HepG2 (cell line): Measurements from ENCODE around the gene FUT1. TPM values are rescaled to one million over a fixed set of nuclear protein-coding genes. Genes with fewer than 3 reads are reported as not detected.
A peak's percentile ranks its signal among the peaks of the same experiment; 100 is the strongest.

Experiments
- SETDB1 ChIP-seq: sonication (generic); formaldehyde crosslinking; IDR thresholded peaks from 2 replicates; pipeline ENCODE4 v1.5.1; 2020; ENCODE audit warnings: missing genetic modification reagents, mild to moderate bottlenecking, borderline replicate concordance
- SNAI1 ChIP-seq: sonication (generic); formaldehyde crosslinking; IDR thresholded peaks from 2 replicates; pipeline ENCODE4 v1.5.0; 2020; ENCODE audit warnings: mild to moderate bottlenecking, missing genetic modification reagents, borderline replicate concordance
- SRSF4 ChIP-seq: fragments of 200-400 bp; formaldehyde crosslinking; IDR thresholded peaks from one replicate; pipeline ENCODE4 v1.6.1; 2018; ENCODE audit warnings: mild to moderate bottlenecking, low read depth, low read length, moderate library complexity; ENCODE audit not compliant: poor library complexity, severe bottlenecking
- U2AF1 ChIP-seq: fragments of 200-400 bp; formaldehyde crosslinking; optimal IDR thresholded peaks from 2 replicates; pipeline ENCODE3; 2017; ENCODE audit warnings: mild to moderate bottlenecking, low read depth, low read length
- ZFYVE20 ChIP-seq: sonication (generic); formaldehyde crosslinking; IDR thresholded peaks from 2 replicates; pipeline ENCODE4 v1.8.0; 2023; ENCODE audit warnings: low read depth, mild to moderate bottlenecking, moderate library complexity, missing genetic modification reagents, borderline replicate concordance
- ZMAT3 ChIP-seq: sonication (generic); formaldehyde crosslinking; conservative IDR thresholded peaks from 2 replicates; pipeline ENCODE4 v1.7.0; 2021; ENCODE audit warnings: missing genetic modification reagents
- ZNF234 ChIP-seq: sonication (generic); formaldehyde crosslinking; conservative IDR thresholded peaks from 2 replicates; pipeline ENCODE4 v1.5.1; 2020; ENCODE audit warnings: mild to moderate bottlenecking, missing genetic modification reagents
- ZNF253 ChIP-seq: sonication (generic); formaldehyde crosslinking; IDR thresholded peaks from 2 replicates; pipeline ENCODE4 v1.8.0; 2022; ENCODE audit warnings: mild to moderate bottlenecking, missing genetic modification reagents, borderline replicate concordance
- ZNF292 ChIP-seq: sonication (generic); formaldehyde crosslinking; IDR thresholded peaks from 2 replicates; pipeline ENCODE4 v1.8.1; 2022; ENCODE audit warnings: mild to moderate bottlenecking, low read depth, missing genetic modification reagents, borderline replicate concordance
- ZNF296 ChIP-seq: sonication (generic); formaldehyde crosslinking; conservative IDR thresholded peaks from 2 replicates; pipeline ENCODE4 v1.5.0; 2020; ENCODE audit warnings: mild to moderate bottlenecking, missing genetic modification reagents
- ZNF333 ChIP-seq: sonication (generic); formaldehyde crosslinking; IDR thresholded peaks from 2 replicates; pipeline ENCODE4 v1.4.0; 2020; ENCODE audit warnings: mild to moderate bottlenecking, missing genetic modification reagents, borderline replicate concordance
- polyA plus RNA-seq, 8 experiments: library from polyadenylated mRNA; depleted of rRNA in 3 of 8; stranded (reverse) in 7 of 8; unstranded in 1 of 8; fragments of >200 nt; fragmentation: Illumina TruSeq in 4 of 8; extraction: Trizol in 4 of 8; gene quantifications; 2 replicates each; pipeline versions ENCODE4 v1.2.1 to v1.2.3, GENCODE V29; 2011 to 2016; ENCODE audit warnings: low read depth in 4 of 8, missing spikeins in 1 of 8, mixed read lengths in 1 of 8; ENCODE audit not compliant: insufficient read depth in 1 of 8
- total RNA-seq, 5 experiments: library from RNA; depleted of rRNA; stranded (reverse); fragments of >200 nt; fragmentation: Illumina TruSeq; extraction: Trizol; gene quantifications; 2 replicates each; pipeline ENCODE4 v1.2.3, GENCODE V29; 2016; ENCODE audit warnings: low read depth in 1 of 5
- TF ChIP-seq, protein P1 (sequence below): IDR thresholded peaks from 2 replicates; pipeline ENCODE4 v1.6.1; 2016; ENCODE audit warnings: low read depth, missing genetic modification reagents, missing compliant biosample characterization
- TF ChIP-seq, protein P2 (sequence below): sonication (generic); formaldehyde crosslinking; IDR thresholded peaks from 2 replicates; pipeline ENCODE4 v1.5.0; 2020; ENCODE audit warnings: mild to moderate bottlenecking, missing genetic modification reagents
- TF ChIP-seq, protein P3 (sequence below): sonication (generic); formaldehyde crosslinking; IDR thresholded peaks from 2 replicates; pipeline ENCODE4 v1.8.0; 2022; ENCODE audit warnings: missing genetic modification reagents, low read depth, mild to moderate bottlenecking, borderline replicate concordance
- TF ChIP-seq, protein P4 (sequence below): sonication (generic); formaldehyde crosslinking; IDR thresholded peaks from 2 replicates; pipeline ENCODE4 v1.4.0; 2020; ENCODE audit warnings: missing genetic modification reagents
- TF ChIP-seq, protein P5 (sequence below): sonication (generic); formaldehyde crosslinking; IDR thresholded peaks from 2 replicates; pipeline ENCODE4 v1.5.0; 2020; ENCODE audit warnings: mild to moderate bottlenecking, missing genetic modification reagents

Gene FUT1
- total and polyA plus RNA-seq, 2 of the 13 experiments (the other 11 are each of a cell fraction or from before 2014, with no cell fraction given), result 0.07 to 1.1 TPM

DNA sequence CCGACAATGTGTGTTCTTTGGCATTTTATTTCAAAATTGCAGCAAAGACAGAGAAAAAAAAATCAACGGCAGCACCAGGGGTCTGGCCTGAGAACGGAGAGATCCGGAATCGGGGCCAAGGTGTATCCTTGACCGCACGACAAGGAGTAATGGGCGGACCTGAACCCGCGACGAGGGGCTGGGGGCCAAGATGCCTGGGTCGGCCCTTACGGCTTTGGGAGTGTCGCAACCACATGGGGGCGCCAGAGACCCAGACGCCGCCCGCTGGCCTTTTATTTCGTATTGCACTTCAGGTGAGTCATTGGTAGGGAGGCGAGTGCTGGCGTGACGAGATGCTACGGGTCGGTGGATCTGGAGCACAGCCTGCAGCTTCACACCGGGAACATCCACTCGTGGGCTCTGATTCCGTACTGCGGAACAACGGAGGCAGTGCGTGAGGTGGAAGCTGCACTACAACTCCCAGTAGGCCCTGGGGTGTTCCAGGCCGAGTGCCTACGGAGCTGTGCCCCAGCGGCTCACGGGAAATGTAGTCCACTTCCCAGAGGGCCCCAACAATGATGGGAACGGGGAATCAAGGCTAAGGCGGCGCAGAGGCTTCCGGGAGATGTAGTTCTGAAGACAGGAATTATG lies 42.7 kb upstream of the FUT1 start (continued):
- TF ChIP-seq, protein P1, sequence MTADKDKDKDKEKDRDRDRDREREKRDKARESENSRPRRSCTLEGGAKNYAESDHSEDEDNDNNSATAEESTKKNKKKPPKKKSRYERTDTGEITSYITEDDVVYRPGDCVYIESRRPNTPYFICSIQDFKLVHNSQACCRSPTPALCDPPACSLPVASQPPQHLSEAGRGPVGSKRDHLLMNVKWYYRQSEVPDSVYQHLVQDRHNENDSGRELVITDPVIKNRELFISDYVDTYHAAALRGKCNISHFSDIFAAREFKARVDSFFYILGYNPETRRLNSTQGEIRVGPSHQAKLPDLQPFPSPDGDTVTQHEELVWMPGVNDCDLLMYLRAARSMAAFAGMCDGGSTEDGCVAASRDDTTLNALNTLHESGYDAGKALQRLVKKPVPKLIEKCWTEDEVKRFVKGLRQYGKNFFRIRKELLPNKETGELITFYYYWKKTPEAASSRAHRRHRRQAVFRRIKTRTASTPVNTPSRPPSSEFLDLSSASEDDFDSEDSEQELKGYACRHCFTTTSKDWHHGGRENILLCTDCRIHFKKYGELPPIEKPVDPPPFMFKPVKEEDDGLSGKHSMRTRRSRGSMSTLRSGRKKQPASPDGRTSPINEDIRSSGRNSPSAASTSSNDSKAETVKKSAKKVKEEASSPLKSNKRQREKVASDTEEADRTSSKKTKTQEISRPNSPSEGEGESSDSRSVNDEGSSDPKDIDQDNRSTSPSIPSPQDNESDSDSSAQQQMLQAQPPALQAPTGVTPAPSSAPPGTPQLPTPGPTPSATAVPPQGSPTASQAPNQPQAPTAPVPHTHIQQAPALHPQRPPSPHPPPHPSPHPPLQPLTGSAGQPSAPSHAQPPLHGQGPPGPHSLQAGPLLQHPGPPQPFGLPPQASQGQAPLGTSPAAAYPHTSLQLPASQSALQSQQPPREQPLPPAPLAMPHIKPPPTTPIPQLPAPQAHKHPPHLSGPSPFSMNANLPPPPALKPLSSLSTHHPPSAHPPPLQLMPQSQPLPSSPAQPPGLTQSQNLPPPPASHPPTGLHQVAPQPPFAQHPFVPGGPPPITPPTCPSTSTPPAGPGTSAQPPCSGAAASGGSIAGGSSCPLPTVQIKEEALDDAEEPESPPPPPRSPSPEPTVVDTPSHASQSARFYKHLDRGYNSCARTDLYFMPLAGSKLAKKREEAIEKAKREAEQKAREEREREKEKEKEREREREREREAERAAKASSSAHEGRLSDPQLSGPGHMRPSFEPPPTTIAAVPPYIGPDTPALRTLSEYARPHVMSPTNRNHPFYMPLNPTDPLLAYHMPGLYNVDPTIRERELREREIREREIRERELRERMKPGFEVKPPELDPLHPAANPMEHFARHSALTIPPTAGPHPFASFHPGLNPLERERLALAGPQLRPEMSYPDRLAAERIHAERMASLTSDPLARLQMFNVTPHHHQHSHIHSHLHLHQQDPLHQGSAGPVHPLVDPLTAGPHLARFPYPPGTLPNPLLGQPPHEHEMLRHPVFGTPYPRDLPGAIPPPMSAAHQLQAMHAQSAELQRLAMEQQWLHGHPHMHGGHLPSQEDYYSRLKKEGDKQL (CRISPR knock-in tag), result no peak
- TF ChIP-seq, protein P2, sequence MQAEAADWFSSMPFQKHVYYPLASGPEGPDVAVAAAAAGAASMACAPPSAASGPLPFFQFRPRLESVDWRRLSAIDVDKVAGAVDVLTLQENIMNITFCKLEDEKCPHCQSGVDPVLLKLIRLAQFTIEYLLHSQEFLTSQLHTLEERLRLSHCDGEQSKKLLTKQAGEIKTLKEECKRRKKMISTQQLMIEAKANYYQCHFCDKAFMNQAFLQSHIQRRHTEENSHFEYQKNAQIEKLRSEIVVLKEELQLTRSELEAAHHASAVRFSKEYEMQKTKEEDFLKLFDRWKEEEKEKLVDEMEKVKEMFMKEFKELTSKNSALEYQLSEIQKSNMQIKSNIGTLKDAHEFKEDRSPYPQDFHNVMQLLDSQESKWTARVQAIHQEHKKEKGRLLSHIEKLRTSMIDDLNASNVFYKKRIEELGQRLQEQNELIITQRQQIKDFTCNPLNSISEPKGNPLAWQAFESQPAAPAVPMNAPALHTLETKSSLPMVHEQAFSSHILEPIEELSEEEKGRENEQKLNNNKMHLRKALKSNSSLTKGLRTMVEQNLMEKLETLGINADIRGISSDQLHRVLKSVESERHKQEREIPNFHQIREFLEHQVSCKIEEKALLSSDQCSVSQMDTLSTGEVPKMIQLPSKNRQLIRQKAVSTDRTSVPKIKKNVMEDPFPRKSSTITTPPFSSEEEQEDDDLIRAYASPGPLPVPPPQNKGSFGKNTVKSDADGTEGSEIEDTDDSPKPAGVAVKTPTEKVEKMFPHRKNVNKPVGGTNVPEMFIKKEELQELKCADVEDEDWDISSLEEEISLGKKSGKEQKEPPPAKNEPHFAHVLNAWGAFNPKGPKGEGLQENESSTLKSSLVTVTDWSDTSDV (CRISPR knock-in tag), result no peak
- TF ChIP-seq, protein P3, sequence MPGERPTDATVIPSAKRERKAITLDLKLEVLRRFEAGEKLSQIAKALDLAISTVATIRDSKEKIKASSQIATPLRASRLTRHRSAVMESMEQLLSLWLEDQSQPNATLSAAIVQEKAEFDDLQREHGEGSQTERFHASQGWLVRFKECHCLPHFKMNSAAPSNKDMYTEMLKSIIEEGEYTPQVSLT (CRISPR knock-in tag), result no peak
- TF ChIP-seq SETDB1 (CRISPR knock-in tag) (no peak), SNAI1 (CRISPR knock-in tag) (no peak), ZFYVE20 (CRISPR knock-in tag) (no peak), ZNF253 (CRISPR knock-in tag) (no peak), SRSF4 (no peak), ZNF234 (no peak), ZNF292 (CRISPR knock-in tag) (no peak), ZNF333 (CRISPR knock-in tag) (0 out of 2 replicates have a peak, but pooled peaks have one; percentile 32), U2AF1 (no peak), ZMAT3 (CRISPR knock-in tag) (0 out of 2 replicates have a peak, but pooled peaks have one; percentile 78), ZNF296 (no peak)
- TF ChIP-seq, protein P4, sequence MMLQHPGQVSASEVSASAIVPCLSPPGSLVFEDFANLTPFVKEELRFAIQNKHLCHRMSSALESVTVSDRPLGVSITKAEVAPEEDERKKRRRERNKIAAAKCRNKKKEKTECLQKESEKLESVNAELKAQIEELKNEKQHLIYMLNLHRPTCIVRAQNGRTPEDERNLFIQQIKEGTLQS (CRISPR knock-in tag), result peak; percentile 19; the same call in 1 of the 2 replicates
- TF ChIP-seq, protein P5, sequence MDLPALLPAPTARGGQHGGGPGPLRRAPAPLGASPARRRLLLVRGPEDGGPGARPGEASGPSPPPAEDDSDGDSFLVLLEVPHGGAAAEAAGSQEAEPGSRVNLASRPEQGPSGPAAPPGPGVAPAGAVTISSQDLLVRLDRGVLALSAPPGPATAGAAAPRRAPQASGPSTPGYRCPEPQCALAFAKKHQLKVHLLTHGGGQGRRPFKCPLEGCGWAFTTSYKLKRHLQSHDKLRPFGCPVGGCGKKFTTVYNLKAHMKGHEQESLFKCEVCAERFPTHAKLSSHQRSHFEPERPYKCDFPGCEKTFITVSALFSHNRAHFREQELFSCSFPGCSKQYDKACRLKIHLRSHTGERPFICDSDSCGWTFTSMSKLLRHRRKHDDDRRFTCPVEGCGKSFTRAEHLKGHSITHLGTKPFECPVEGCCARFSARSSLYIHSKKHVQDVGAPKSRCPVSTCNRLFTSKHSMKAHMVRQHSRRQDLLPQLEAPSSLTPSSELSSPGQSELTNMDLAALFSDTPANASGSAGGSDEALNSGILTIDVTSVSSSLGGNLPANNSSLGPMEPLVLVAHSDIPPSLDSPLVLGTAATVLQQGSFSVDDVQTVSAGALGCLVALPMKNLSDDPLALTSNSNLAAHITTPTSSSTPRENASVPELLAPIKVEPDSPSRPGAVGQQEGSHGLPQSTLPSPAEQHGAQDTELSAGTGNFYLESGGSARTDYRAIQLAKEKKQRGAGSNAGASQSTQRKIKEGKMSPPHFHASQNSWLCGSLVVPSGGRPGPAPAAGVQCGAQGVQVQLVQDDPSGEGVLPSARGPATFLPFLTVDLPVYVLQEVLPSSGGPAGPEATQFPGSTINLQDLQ (CRISPR knock-in tag), result no peak
